ENCODE results near the gene TMEM44. TPM values are rescaled to one million over a fixed set of nuclear protein-coding genes. Genes with fewer than 3 reads are reported as not detected.

Gene TMEM44
- 10 to 100 TPM; 30.9 to 59.3 (median 34.1) TPM for total RNA-seq
- long read RNA-seq, donor 1, transcript TMEM44-202 (10 exons, 2,245 nt) = major isoform, 14 of 44 reads
- long read RNA-seq, donor 1, partial matches to known transcripts = 7 of 44 reads
- long read RNA-seq, donor 1, other reads (novel, unspliced or antisense) = 20 of 44 reads
- long read RNA-seq, donor 2, partial matches to known transcripts = 0 of 14 reads
- long read RNA-seq, donor 2, other reads (novel, unspliced or antisense) = 12 of 14 reads

DNA sequence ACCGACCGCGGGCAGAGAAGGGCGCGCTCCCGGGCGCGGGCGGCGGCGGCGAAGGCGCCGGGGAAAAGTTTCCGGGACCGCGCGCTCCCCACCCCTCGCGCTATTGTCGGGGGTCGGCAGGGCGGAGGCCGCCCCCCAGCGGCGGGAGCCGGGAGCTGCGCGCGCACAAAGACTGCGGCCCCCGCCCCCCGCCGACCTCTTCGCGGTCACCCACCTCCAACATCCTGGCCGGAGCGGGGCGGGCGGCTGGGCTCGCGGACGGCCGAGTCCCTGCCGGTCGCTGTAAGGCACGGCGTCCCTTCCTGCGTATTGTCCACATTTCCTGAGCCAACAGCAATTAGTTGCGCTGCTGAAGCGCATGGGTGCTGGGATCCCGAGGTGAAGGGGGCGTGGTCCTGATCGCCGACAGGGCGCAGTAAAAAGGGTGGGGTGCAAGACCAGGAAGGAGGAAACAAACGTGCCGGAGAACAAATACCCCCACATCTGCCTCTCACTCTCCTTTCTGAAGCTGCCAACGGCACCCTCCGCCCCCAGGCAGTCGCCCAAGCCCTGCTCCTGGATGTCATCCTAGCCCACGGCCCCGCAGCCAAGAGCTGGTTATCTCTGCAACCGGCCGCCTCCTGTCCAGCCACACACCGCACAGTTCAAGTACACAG is at the start of gene TMEM44:
TMEM44 (minus strand) TSS at position 71 of the 656 bp plus-strand sequence. CDS start 204 bp downstream, outside the sequence.
- TF ChIP-seq CTCF (IDR thresholded peaks at IDR 0.05) = peak; percentile 60
- peak; percentile 90 to 91 (median 91) for DNase-seq

DNA sequence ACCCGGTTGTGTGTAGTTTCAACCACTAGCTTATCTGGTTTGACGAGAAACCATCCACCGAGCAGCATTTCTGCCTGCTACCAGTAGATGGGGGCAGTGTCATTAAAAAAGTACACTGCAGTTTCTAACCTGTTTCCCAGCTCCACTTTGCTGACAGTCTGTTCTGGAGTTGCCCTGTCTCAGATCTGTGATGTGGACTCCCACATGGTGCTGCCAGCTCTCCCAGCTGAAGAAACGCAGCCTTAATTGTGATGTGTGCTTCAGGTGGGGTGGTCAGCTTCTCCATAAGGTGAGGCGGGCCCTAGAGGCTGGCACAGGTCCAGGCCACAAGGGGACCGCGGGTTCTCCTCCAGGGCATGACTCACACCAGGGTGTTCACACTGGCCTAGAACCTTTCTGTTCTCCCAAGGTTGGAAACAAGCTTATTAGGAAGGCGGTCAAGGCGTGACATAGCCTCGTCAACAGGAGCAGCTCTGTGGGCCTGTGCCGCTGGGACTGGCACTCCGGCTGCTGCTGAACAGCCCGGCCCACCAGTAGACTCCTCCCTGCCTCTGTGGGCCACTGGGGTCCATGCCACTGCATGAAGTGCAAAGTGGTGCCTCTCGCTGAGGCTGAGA is 49.6 kb upstream of the TMEM44 start:
- intact Hi-C loops (cut with DNase I, micrococcal nuclease) = loop anchor here (5.0 to 10.0 kb wide), 2 partner anchors 424 to 582 kb away; no protein-coding TSS in a partner anchor
- peak; percentile 63 for TF ChIP-seq CTCF (IDR thresholded peaks at IDR 0.05)
- peaks cover 14% of the 10 kb centered on the region for H3K4me1 ChIP-seq (ENCODE audit: low read depth)
- no peaks in the 10 kb centered on the region for H3K36me3 ChIP-seq (ENCODE audit: low read depth)
- no peak overlapping the region for H3K4me3 ChIP-seq
- H3K9me3 ChIP-seq = no peaks in the 10 kb centered on the region
- ATAC-seq = peak; percentile 70
- peak; percentile 72 to 80 (median 77) for DNase-seq

More for the DNA sequence above, at the start of gene TMEM44:
- H3K4me1 ChIP-seq (ENCODE audit: low read depth) = peaks cover 10% of the 10 kb centered on the region
- H3K36me3 ChIP-seq (ENCODE audit: low read depth) = no peaks in the 10 kb centered on the region
- peak; percentile 93 for ATAC-seq
- H3K9me3 ChIP-seq = no peaks in the 10 kb centered on the region
- intact Hi-C loops (cut with DNase I, micrococcal nuclease) = no loop called here
- H3K4me3 ChIP-seq = peak within 1 kb of the TSS; percentile 47

DNA sequence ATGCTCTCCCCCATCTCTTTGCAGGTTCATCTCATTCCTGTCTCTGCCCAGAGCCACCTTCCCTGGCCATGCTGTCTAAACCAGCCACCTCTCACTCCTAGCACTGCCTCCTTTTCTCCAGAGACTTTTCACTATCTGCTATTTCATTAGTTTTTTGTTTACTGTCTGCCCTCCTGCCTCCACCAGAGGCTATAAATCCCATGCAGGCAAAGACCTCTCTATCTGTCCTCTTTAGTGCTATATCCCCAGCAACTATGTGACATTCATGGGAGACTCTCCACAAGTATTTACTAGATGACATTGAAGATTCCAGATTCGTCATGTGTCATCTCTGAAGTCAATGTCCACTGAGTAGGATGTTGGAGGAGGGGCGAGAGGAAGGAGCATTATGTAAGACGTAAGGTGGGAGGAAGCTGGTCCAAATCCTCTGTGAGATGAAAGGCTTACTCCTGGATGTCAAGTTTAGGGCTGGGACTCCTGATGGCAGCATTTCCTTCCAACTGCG is 49.0 kb upstream of the TMEM44 start:
- DNase-seq = no peak
- intact Hi-C loops (cut with DNase I, micrococcal nuclease) = loop anchor here (5.0 to 10.0 kb wide), 2 partner anchors 425 to 583 kb away; no protein-coding TSS in a partner anchor
- ATAC-seq = no peak
- Histone ChIP-seq H3K9me3 (no peaks in the 10 kb centered on the region), H3K36me3 (ENCODE audit: low read depth) (no peaks in the 10 kb centered on the region), H3K4me3 (no peak overlapping the region), H3K4me1 (ENCODE audit: low read depth) (peaks cover 10% of the 10 kb centered on the region)
- TF ChIP-seq CTCF (IDR thresholded peaks at IDR 0.05) = no peak

DNA sequence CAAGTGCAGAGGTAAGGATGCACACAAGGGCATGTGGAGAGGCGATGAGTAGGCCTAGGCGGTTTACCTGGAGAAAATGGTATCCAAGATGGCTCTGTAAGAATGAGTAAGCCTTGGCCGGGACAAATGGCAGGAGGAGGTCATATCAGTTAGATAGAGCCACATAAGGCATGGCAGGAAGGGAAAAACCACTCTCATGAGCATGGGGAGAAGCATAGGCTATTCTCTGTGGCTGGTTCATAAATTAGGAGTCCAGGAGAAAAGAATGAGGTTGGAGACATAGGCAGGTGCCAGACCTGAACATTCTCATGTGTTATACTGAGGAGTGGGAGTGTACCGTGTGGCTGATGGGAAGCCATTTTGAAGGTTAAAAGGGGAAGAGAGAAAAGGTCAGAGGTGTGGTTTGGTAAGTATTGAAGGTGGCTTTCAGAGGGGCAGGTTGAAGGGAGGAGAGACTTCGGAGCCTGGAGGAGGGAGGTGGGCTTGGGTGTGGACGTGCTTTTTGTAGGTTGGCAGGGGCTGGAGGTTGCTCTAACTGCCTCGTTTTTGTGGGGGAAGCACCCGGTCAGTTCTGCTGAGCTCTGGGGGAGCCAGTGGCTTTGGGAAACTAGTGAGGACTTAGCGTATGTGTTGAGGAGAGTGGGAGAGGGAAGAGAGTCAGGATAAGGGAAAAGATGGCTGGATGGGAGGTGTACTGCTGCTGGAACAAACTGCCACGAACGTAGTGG is 47.8 kb upstream of the TMEM44 start:
- DNase-seq (no peak), ATAC-seq (no peak)
- H3K4me1 ChIP-seq (ENCODE audit: low read depth) = peaks cover 5% of the 10 kb centered on the region
- no peaks in the 10 kb centered on the region for H3K9me3 ChIP-seq
- intact Hi-C loops (cut with DNase I, micrococcal nuclease) = loop anchor here (5.0 to 10.0 kb wide), 2 partner anchors 426 to 584 kb away; no protein-coding TSS in a partner anchor
- H3K36me3 ChIP-seq (ENCODE audit: low read depth) = no peaks in the 10 kb centered on the region
- TF ChIP-seq CTCF (IDR thresholded peaks at IDR 0.05) = no peak
- H3K4me3 ChIP-seq = no peak overlapping the region

- no peaks in the 10 kb centered on the region for H3K9me3 ChIP-seq
- H3K4me3 ChIP-seq = no peak overlapping the region
- peaks cover under 1% of the 10 kb centered on the region for H3K4me1 ChIP-seq (ENCODE audit: low read depth)
- ATAC-seq = no peak
- intact Hi-C loops (cut with DNase I, micrococcal nuclease) = no loop called here
- no peak for TF ChIP-seq CTCF (IDR thresholded peaks at IDR 0.05)
- H3K36me3 ChIP-seq (ENCODE audit: low read depth) = no peaks in the 10 kb centered on the region
- no peak for DNase-seq
Measured at GRCh38 chr3:194676471-194676870, 43.3 kb upstream of the TMEM44 start.
